ENCODE results near the gene TEX54. TPM values are rescaled to one million over a fixed set of nuclear protein-coding genes. Genes with fewer than 3 reads are reported as not detected.

TEX54 gene
- total and polyA plus RNA-seq, 2 of the 13 experiments (the other 11 are each of a cell fraction or from before 2014, with no cell fraction given), result not detected

GRCh38 chr11:62841361-62842170, 8.9 kb upstream of the TEX54 start (continued):
- TF ChIP-seq, protein P1, sequence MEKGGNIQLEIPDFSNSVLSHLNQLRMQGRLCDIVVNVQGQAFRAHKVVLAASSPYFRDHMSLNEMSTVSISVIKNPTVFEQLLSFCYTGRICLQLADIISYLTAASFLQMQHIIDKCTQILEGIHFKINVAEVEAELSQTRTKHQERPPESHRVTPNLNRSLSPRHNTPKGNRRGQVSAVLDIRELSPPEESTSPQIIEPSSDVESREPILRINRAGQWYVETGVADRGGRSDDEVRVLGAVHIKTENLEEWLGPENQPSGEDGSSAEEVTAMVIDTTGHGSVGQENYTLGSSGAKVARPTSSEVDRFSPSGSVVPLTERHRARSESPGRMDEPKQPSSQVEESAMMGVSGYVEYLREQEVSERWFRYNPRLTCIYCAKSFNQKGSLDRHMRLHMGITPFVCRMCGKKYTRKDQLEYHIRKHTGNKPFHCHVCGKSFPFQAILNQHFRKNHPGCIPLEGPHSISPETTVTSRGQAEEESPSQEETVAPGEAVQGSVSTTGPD (CRISPR knock-in tag; IDR thresholded peaks at IDR 0.05), result no peak
- 0 out of 2 replicates have a peak, but pooled peaks have one; percentile 75 for TF ChIP-seq NR1H2 (CRISPR knock-in tag; IDR thresholded peaks at IDR 0.05; ENCODE audit: borderline replicate concordance, low read depth)
- peak; percentile 99 for TF ChIP-seq KDM3A (CRISPR knock-in tag; IDR thresholded peaks at IDR 0.05; ENCODE audit: low read depth)
- TF ChIP-seq MATR3 (CRISPR knock-in tag; IDR thresholded peaks at IDR 0.05), result no peak
- TF ChIP-seq ZC3H4 (CRISPR knock-in tag; IDR thresholded peaks at IDR 0.05; ENCODE audit: borderline replicate concordance), result peak; percentile 100
- TF ChIP-seq, protein P2, sequence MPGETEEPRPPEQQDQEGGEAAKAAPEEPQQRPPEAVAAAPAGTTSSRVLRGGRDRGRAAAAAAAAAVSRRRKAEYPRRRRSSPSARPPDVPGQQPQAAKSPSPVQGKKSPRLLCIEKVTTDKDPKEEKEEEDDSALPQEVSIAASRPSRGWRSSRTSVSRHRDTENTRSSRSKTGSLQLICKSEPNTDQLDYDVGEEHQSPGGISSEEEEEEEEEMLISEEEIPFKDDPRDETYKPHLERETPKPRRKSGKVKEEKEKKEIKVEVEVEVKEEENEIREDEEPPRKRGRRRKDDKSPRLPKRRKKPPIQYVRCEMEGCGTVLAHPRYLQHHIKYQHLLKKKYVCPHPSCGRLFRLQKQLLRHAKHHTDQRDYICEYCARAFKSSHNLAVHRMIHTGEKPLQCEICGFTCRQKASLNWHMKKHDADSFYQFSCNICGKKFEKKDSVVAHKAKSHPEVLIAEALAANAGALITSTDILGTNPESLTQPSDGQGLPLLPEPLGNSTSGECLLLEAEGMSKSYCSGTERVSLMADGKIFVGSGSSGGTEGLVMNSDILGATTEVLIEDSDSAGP (CRISPR knock-in tag; IDR thresholded peaks at IDR 0.05; ENCODE audit: borderline replicate concordance), result no peak; the same call in 1 of the 2 replicates
- TF ChIP-seq ATF7-NPFF (CRISPR knock-in tag; IDR thresholded peaks at IDR 0.05; ENCODE audit: low read depth), result peak; percentile 87; the same call in 1 of the 2 replicates
- TF ChIP-seq, protein P3, sequence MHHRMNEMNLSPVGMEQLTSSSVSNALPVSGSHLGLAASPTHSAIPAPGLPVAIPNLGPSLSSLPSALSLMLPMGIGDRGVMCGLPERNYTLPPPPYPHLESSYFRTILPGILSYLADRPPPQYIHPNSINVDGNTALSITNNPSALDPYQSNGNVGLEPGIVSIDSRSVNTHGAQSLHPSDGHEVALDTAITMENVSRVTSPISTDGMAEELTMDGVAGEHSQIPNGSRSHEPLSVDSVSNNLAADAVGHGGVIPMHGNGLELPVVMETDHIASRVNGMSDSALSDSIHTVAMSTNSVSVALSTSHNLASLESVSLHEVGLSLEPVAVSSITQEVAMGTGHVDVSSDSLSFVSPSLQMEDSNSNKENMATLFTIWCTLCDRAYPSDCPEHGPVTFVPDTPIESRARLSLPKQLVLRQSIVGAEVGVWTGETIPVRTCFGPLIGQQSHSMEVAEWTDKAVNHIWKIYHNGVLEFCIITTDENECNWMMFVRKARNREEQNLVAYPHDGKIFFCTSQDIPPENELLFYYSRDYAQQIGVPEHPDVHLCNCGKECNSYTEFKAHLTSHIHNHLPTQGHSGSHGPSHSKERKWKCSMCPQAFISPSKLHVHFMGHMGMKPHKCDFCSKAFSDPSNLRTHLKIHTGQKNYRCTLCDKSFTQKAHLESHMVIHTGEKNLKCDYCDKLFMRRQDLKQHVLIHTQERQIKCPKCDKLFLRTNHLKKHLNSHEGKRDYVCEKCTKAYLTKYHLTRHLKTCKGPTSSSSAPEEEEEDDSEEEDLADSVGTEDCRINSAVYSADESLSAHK (CRISPR knock-in tag; IDR thresholded peaks at IDR 0.05; ENCODE audit: borderline replicate concordance), result 0 out of 2 replicates have a peak, but pooled peaks have one; percentile 81
- TF ChIP-seq REPIN1 (CRISPR knock-in tag; IDR thresholded peaks at IDR 0.05; ENCODE audit: borderline replicate concordance, low read depth), result peak; percentile 96
- no peak; the same call in none of the 2 replicates for TF ChIP-seq SALL2 (CRISPR knock-in tag; IDR thresholded peaks at IDR 0.05)
- TF ChIP-seq GRHL1 (CRISPR knock-in tag; conservative IDR thresholded peaks at IDR 0.05), result peak; percentile 78; the same call in 1 of the 2 replicates
- peak; percentile 71; the same call in 1 of the 2 replicates for TF ChIP-seq ETV5 (CRISPR knock-in tag; IDR thresholded peaks at IDR 0.05; ENCODE audit: borderline replicate concordance)
- 0 out of 2 replicates have a peak, but pooled peaks have one; percentile 77 for TF ChIP-seq ZNF720 (CRISPR knock-in tag; IDR thresholded peaks at IDR 0.05)
- peak; percentile 68 for TF ChIP-seq SIX4 (CRISPR knock-in tag; IDR thresholded peaks at IDR 0.05)
- TF ChIP-seq SP2 (CRISPR knock-in tag; IDR thresholded peaks at IDR 0.05), result peak; percentile 66
- TF ChIP-seq ZNF709 (CRISPR knock-in tag; IDR thresholded peaks at IDR 0.05), result no peak; the same call in none of the 2 replicates
- TF ChIP-seq HMG20B (CRISPR knock-in tag; conservative IDR thresholded peaks at IDR 0.05), result peak; percentile 93
- no peak for TF ChIP-seq RORA (CRISPR knock-in tag; IDR thresholded peaks at IDR 0.05)
- TF ChIP-seq ZNF335 (CRISPR knock-in tag; IDR thresholded peaks at IDR 0.05), result peak; percentile 70; the same call in 1 of the 2 replicates
- peak; percentile 93 for TF ChIP-seq ZNF513 (CRISPR knock-in tag; conservative IDR thresholded peaks at IDR 0.05)
